22Rv1 (cell line): Measurements from ENCODE around the gene ARFGAP1.
A peak's percentile ranks its signal among the peaks of the same experiment; 100 is the strongest.

Experiments
- CTCF ChIP-seq: fragments of 450-650 bp; IDR thresholded peaks from 2 replicates; pipeline ENCODE4 v1.5.1; 2017; ENCODE audit warnings: mild to moderate bottlenecking
- ZFX ChIP-seq: fragments of 450-650 bp; IDR thresholded peaks from 2 replicates; pipeline ENCODE4 v1.6.1; 2017; ENCODE audit warnings: antibody characterized with exemption, borderline replicate concordance

GRCh38 chr20:63223121-63223825 lies 49.3 kb upstream of the ARFGAP1 start:
- peak; percentile 85 for TF ChIP-seq CTCF
- TF ChIP-seq ZFX = no peak
